B cell (primary cell): ENCODE data around the gene FAM13B. TPM values are rescaled to one million over a fixed set of nuclear protein-coding genes. Genes with fewer than 3 reads are reported as not detected.
A peak's percentile ranks its signal among the peaks of the same experiment; 100 is the strongest.

ENCODE experiments used
- ATAC-seq: fragments of 200-7000 bp; cut with Tn5 transposase; one replicate; pipeline ENCODE4 v1.10.0; 2021; ENCODE audit warnings: low read depth, mild to moderate bottlenecking, moderate number of reproducible peaks, moderate library complexity
- CTCF ChIA-PET: fragments of 350-600 bp; sonication (Branson Sonifier 250); formaldehyde crosslinking; loops from one replicate; lab custom pipeline; 2021; ENCODE audit warnings: antibody characterized with exemption, inconsistent platforms; lab: Charles Lee
- POLR2A ChIA-PET: fragments of 350-600 bp; sonication (Branson Sonifier 250); formaldehyde crosslinking; loops from one replicate; lab custom pipeline; 2021; ENCODE audit warnings: antibody characterized with exemption; lab: Charles Lee
- DNase-seq: peaks from one replicate; pipeline ENCODE4 v3.0.0; 2013
- H2AFZ ChIP-seq: 2 replicates; pipeline ENCODE4 v1.6.1; 2012; ENCODE audit warnings: mild to moderate bottlenecking, low read depth, low read length; ENCODE audit not compliant: insufficient read depth, poor library complexity, severe bottlenecking
- H3K27ac ChIP-seq, 2 donors: 1 replicate in 1 of 2; 2 replicates in 1 of 2; pipeline ENCODE4 v1.5.1; 2012 to 2013; ENCODE audit warnings: low read length in 2 of 2, mild to moderate bottlenecking in 2 of 2, moderate library complexity in 1 of 2
- H3K27me3 ChIP-seq, 4 experiments: fragments of 200-600 bp in 1 of 4; sonication (generic) in 1 of 4; replicated peaks in 1 of 4; 1 replicate in 2 of 4; 2 replicates in 2 of 4; pipeline versions ENCODE4 v1.6.1 to v1.7.0; 2013 to 2016; ENCODE audit warnings: low read length in 3 of 4, mild to moderate bottlenecking in 2 of 4, mixed read lengths in 1 of 4, moderate library complexity in 1 of 4; ENCODE audit not compliant: insufficient read depth in 4 of 4, control insufficient read depth in 3 of 4; ENCODE audit errors: control extremely low read depth in 1 of 4
- H3K36me3 ChIP-seq, 2 experiments: replicated peaks in 1 of 2; 1 replicate in 1 of 2; 2 replicates in 1 of 2; pipeline versions ENCODE4 v1.6.1 to v1.7.1; 2013; ENCODE audit warnings: low read length in 1 of 2; ENCODE audit not compliant: insufficient read depth in 2 of 2, control insufficient read depth in 1 of 2; ENCODE audit errors: control extremely low read depth in 1 of 2, extremely low read depth in 1 of 2
- H3K4me1 ChIP-seq, 2 donors: fragments of 200-600 bp in 1 of 2; sonication (generic) in 1 of 2; 1 replicate in 1 of 2; 2 replicates in 1 of 2; pipeline versions ENCODE4 v1.5.1 to v1.6.1; 2013 to 2017; ENCODE audit warnings: low read length in 2 of 2; ENCODE audit not compliant: control insufficient read depth in 2 of 2, insufficient read depth in 2 of 2
- H3K4me2 ChIP-seq: replicated peaks from 2 replicates; pipeline ENCODE3; 2012; ENCODE audit warnings: mild to moderate bottlenecking, low read depth, low read length; ENCODE audit not compliant: poor library complexity, severe bottlenecking
- H3K4me3 ChIP-seq, 5 experiments: fragments of 200-600 bp in 1 of 5; sonication (generic) in 1 of 5; 1 replicate in 3 of 5; 2 replicates in 2 of 5; pipeline versions ENCODE4 v1.5.1 to v1.7.0; 2011 to 2016; ENCODE audit warnings: low read length in 4 of 5, mild to moderate bottlenecking in 4 of 5, low read depth in 2 of 5, control low read depth in 1 of 5, moderate library complexity in 1 of 5; ENCODE audit not compliant: insufficient read depth in 1 of 5; ENCODE audit errors: control extremely low read depth in 1 of 5, extremely low read depth in 1 of 5
- H3K79me2 ChIP-seq: fragments of 200-600 bp; sonication (generic); one replicate; pipeline ENCODE4 v1.6.0; 2016; ENCODE audit warnings: low read length; ENCODE audit not compliant: control insufficient read depth, insufficient read depth
- H3K9ac ChIP-seq: fragments of 200-600 bp; sonication (generic); 2 replicates; pipeline ENCODE4 v1.6.1; 2017; ENCODE audit warnings: mild to moderate bottlenecking, low read length, moderate library complexity
- H3K9me3 ChIP-seq, 3 donors: one replicate each; pipeline versions ENCODE4 v1.6.1 to v1.7.1; 2013; ENCODE audit warnings: low read length in 2 of 3; ENCODE audit not compliant: control insufficient read depth in 2 of 3, insufficient read depth in 1 of 3; ENCODE audit errors: control extremely low read depth in 1 of 3
- H4K20me1 ChIP-seq: 2 replicates; pipeline ENCODE4 v1.6.0; 2012; ENCODE audit warnings: mild to moderate bottlenecking, low read length; ENCODE audit not compliant: insufficient read depth, control insufficient read depth, poor library complexity, severe bottlenecking
- H3K27ac Mint-ChIP-seq: one replicate; pipeline ENCODE4 v1.8.0; 2021; ENCODE audit warnings: mixed read lengths
- H3K27me3 Mint-ChIP-seq: one replicate; pipeline ENCODE4 v1.8.0; 2021; ENCODE audit warnings: mixed read lengths
- H3K4me1 Mint-ChIP-seq: one replicate; pipeline ENCODE4 v1.8.0; 2021; ENCODE audit warnings: mixed read lengths
- H3K4me3 Mint-ChIP-seq: one replicate; pipeline ENCODE4 v1.8.0; 2021; ENCODE audit warnings: mixed read lengths
- H3K9me3 Mint-ChIP-seq: one replicate; pipeline ENCODE4 v1.8.0; 2022; ENCODE audit warnings: mixed read lengths; ENCODE audit not compliant: insufficient read depth
- CTCF ChIP-seq: fragments of 200-600 bp; IDR thresholded peaks from one replicate; pipeline ENCODE4 v1.8.0; 2022; ENCODE audit warnings: antibody characterized with exemption, mild to moderate bottlenecking
- EZH2 ChIP-seq: IDR thresholded peaks from 2 replicates; pipeline ENCODE4 v1.6.1; 2012; ENCODE audit warnings: borderline replicate concordance, low read depth, mild to moderate bottlenecking, moderate library complexity, low read length; ENCODE audit not compliant: insufficient read depth, poor library complexity, severe bottlenecking
- WGBS: methylation state at CpG from one replicate; pipeline ENCODE4 v1.1.5; 2013; ENCODE audit warnings: missing lambda C conversion rate; ENCODE audit not compliant: insufficient coverage; 5-methylcytosine and 5-hydroxymethylcytosine counted together
- intact Hi-C: fragments of 100-400 bp; cut with micrococcal nuclease; formaldehyde crosslinking; loops from one replicate; pipeline ENCODE4 v1.10.0; 2022
- polyA plus RNA-seq: library from polyadenylated mRNA; depleted of rRNA; stranded (reverse); fragments of >200 nt; gene quantifications from 2 replicates; pipeline ENCODE4 v1.2.3, GENCODE V29; 2012
- total RNA-seq, 2 donors: library from RNA; stranded (reverse); fragments of 120-200 nt in 1 of 2; gene quantifications; 1 replicate in 1 of 2; 2 replicates in 1 of 2; pipeline versions ENCODE4 v1.2.3 to v1.2.4, GENCODE V29; 2013 to 2022

FAM13B gene
- total and polyA plus RNA-seq, 2 donors (not counting 1 experiment from before 2014, with no cell fraction given) = 17.3 to 118 TPM

DNA sequence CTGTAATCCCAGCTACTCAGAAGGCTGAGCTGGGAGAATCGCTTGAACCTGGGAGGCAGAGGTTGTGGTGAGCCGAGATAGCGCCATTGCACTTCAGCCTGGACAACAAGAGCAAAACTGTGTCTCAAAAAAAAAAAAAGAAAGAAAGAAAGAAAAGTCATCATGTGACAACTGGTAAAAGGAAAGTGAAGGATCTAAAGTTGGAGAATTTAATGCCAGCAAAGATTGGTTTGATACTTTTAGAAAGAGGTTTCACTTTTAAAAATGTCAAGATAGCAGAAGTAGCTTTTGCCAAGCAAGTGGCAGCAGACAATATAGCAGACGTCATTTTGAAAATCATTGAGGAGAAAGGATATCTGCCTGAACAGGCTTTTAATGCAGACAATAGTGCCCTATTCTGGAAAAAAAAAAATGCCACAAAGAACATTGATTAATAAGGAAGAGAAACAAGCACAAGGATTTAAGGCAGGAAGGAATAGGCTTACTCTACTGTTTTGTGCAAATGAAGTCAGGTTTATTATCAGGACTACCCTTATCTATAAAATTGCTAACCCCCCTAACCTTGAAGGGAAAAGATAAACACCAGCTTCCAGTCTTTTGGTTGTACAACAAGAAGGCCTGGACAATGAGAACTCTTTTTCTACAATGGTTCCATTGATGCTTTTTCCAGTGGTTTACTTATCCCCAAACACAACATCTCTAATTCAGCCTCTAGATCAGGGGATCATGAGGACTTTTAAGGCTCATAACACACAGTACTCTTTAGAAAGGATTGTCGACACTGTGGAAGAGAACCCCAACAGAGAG, 131.7 kb downstream of the FAM13B start:
- Histone ChIP-seq H4K20me1 (no peaks in the 10 kb centered on the region), H3K4me3 (peak overlapping the region in 1 of 5 experiments; percentile 18), H3K79me2 (no peaks in the 10 kb centered on the region), H3K27ac (peak overlapping the region; percentile 1 to 71), H3K27me3 (no peaks in the 10 kb centered on the region), H3K4me1 (peaks cover 53 to 76% of the 10 kb centered on the region in 2 donors), H2AFZ (peak overlapping the region; percentile 62), H3K36me3 (no peaks in the 10 kb centered on the region), H3K9me3 (no peaks in the 10 kb centered on the region), H3K9ac (peak overlapping the region; percentile 27), H3K4me2 (peak overlapping the region; percentile 43)
- H3K9me3 Mint-ChIP-seq = no peaks in the 10 kb centered on the region
- POLR2A ChIA-PET = interaction anchor here (0.7 kb wide), 1 partner anchor 13 kb away, joined by 4 read pairs; no protein-coding TSS in a partner anchor
- TF ChIP-seq EZH2 (no peak), CTCF (no peak)
- intact Hi-C loops = no loop called here
- H3K27me3 Mint-ChIP-seq = no peaks in the 10 kb centered on the region
- CTCF ChIA-PET = no interaction called here
- H3K27ac Mint-ChIP-seq = peak overlapping the region; percentile 62
- peak overlapping the region; percentile 29 for H3K4me3 Mint-ChIP-seq
- DNase-seq (peak; percentile 38), ATAC-seq (no peak)
- WGBS = 66% methylated on average over 3 of the region's 5 CpGs
- peaks cover 61% of the 10 kb centered on the region for H3K4me1 Mint-ChIP-seq

DNA sequence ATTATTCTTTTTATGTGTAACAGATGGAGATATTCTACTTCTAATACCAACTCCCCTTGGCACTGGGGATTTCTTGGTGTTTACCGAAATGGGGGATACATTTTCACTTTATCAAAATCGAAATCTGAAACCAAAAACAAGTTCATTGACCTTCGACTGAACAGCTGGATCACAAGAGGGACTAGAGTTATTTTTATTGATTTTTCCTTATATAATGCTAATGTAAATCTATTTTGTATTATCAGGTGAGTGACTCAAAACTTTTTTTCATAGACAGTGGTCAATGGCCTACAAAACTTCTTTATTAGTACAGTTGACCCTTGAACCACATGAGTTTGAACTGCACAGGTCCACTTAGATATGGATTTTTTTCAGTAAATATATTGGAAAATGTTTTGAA, 133.4 kb downstream of the FAM13B start:
- no peaks in the 10 kb centered on the region for H3K36me3 ChIP-seq
- H3K79me2 ChIP-seq = no peaks in the 10 kb centered on the region
- H3K4me3 ChIP-seq = no peak overlapping the region
- H3K27me3 ChIP-seq = no peaks in the 10 kb centered on the region
- intact Hi-C loops = no loop called here
- H2AFZ ChIP-seq = no peak overlapping the region
- no peaks in the 10 kb centered on the region for H3K27me3 Mint-ChIP-seq
- H4K20me1 ChIP-seq = no peaks in the 10 kb centered on the region
- ChIA-PET CTCF (no interaction called here), POLR2A (no interaction called here)
- H3K4me3 Mint-ChIP-seq = no peak overlapping the region
- no peaks in the 10 kb centered on the region for H3K9me3 ChIP-seq
- H3K4me1 ChIP-seq = peaks cover 53 to 79% of the 10 kb centered on the region in 2 donors
- H3K27ac Mint-ChIP-seq = no peak overlapping the region
- no CpG with 5 or more reads among the region's 3 CpGs for WGBS
- peaks cover 66% of the 10 kb centered on the region for H3K4me1 Mint-ChIP-seq
- TF ChIP-seq EZH2 (no peak), CTCF (no peak)
- DNase-seq (no peak), ATAC-seq (no peak)
- no peak overlapping the region for H3K9ac ChIP-seq
- no peak overlapping the region for H3K4me2 ChIP-seq
- peak overlapping the region in 1 of 2 donors; percentile 5 for H3K27ac ChIP-seq
- H3K9me3 Mint-ChIP-seq = no peaks in the 10 kb centered on the region
